Measurements from ENCODE around the gene BEGAIN. TPM values are rescaled to one million over a fixed set of nuclear protein-coding genes. Genes with fewer than 3 reads are reported as not detected.

Gene BEGAIN
- total and polyA plus RNA-seq, 8 donors = 0.31 to 1.1 (median 0.83) TPM; not detected in 4

DNA sequence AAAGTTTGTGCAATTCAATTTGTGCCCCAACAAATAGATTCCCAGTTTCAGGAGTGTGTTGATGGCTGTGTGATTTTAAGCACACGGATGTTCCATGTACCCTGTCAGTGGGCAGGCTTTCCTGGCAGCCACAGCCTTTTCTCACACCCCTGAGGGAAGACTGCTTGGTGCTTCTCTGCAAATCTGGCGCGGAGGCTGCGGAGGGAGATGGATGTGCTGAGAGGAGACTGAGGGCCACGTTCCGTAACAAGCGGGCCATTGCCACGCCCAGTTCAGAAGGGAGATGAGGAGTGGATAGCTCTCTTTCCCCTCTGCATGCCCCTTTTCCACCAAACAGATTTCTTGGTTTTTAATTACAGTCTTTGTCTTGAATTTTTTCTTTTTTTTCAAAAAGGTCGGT lies 89.1 kb downstream of the BEGAIN start:
- Histone ChIP-seq H3K36me3 (no peaks in the 10 kb centered on the region), H3K27ac (no peak overlapping the region), H3K9me3 (no peaks in the 10 kb centered on the region), H3K4me1 (no peaks in the 10 kb centered on the region), H3K4me3 (no peak overlapping the region), H3K27me3 (no peaks in the 10 kb centered on the region)
- intact Hi-C loops (cut with DNase I; ENCODE audit: low total_unique reads) = no loop called here
- DNase-seq = no peak
- TF ChIP-seq EP300 (IDR thresholded peaks at IDR 0.05) (no peak), POLR2AphosphoS5 (IDR thresholded peaks at IDR 0.05) (no peak), POLR2A (IDR thresholded peaks at IDR 0.05) (no peak)
- TF ChIP-seq, protein P1, sequence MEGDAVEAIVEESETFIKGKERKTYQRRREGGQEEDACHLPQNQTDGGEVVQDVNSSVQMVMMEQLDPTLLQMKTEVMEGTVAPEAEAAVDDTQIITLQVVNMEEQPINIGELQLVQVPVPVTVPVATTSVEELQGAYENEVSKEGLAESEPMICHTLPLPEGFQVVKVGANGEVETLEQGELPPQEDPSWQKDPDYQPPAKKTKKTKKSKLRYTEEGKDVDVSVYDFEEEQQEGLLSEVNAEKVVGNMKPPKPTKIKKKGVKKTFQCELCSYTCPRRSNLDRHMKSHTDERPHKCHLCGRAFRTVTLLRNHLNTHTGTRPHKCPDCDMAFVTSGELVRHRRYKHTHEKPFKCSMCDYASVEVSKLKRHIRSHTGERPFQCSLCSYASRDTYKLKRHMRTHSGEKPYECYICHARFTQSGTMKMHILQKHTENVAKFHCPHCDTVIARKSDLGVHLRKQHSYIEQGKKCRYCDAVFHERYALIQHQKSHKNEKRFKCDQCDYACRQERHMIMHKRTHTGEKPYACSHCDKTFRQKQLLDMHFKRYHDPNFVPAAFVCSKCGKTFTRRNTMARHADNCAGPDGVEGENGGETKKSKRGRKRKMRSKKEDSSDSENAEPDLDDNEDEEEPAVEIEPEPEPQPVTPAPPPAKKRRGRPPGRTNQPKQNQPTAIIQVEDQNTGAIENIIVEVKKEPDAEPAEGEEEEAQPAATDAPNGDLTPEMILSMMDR (IDR thresholded peaks at IDR 0.05) = no peak
- 93 to 99% (median 95%) methylated on average over 9 of the region's 9 CpGs for WGBS, 5 donors

DNA sequence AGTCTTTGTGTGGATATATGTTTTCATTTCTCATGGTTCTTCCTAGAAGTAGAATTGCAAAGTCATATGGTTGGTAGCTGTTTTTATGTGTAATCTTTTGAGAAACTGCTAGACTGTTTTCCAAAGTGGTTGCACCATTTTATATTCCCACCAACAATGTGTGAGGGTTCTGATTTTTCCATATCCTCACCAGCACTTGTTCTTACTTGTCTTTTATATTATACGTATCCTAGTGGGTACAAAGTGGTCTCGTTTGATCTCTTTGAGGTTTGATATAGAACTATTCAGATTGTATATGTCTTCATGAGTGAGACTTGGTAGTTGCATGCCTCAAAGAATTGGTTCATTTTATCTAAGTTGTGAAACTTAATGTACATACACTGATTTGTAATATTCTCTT lies 91.3 kb downstream of the BEGAIN start:
- no peaks in the 10 kb centered on the region for H3K27me3 ChIP-seq
- H3K4me3 ChIP-seq = no peak overlapping the region
- intact Hi-C loops (cut with DNase I; ENCODE audit: low total_unique reads) = no loop called here
- H3K36me3 ChIP-seq = no peaks in the 10 kb centered on the region
- no peak for DNase-seq
- no peak overlapping the region for H3K27ac ChIP-seq
- TF ChIP-seq, protein P1 (IDR thresholded peaks at IDR 0.05) = no peak
- TF ChIP-seq POLR2AphosphoS5 (IDR thresholded peaks at IDR 0.05) = no peak
- no peak for TF ChIP-seq EP300 (IDR thresholded peaks at IDR 0.05)
- TF ChIP-seq POLR2A (IDR thresholded peaks at IDR 0.05) = no peak
- no peaks in the 10 kb centered on the region for H3K4me1 ChIP-seq
- 94 to 99% (median 96%) methylated on average over 2 of the region's 2 CpGs for WGBS, 5 donors
- H3K9me3 ChIP-seq = no peaks in the 10 kb centered on the region

DNA sequence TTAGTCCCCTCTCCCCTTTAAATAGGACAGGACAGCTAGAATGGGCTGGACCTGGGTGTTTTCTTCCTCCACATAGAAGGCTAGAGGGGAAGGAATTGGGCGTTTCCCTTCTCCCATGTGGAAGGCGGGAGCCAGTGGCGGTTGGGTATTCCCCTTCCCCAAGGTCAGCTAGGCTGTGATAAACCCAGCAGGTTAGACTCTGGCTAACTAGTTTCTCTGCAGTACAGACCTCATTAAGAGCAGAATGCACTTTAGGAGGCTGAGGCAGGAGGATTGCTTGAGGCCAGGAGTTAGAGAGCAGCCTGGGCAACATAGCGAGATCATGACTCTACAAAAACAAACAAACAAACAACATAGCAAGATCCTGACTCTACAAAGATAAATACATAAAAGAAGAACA lies 92.6 kb downstream of the BEGAIN start:
- WGBS, 5 donors = 64 to 92% (median 90%) methylated on average over 4 of the region's 4 CpGs
- H3K4me3 ChIP-seq = no peak overlapping the region
- intact Hi-C loops (cut with DNase I; ENCODE audit: low total_unique reads) = no loop called here
- H3K27me3 ChIP-seq = no peaks in the 10 kb centered on the region
- TF ChIP-seq POLR2AphosphoS5 (IDR thresholded peaks at IDR 0.05) = no peak
- no peak for TF ChIP-seq POLR2A (IDR thresholded peaks at IDR 0.05)
- no peak for TF ChIP-seq EP300 (IDR thresholded peaks at IDR 0.05)
- TF ChIP-seq, protein P1 (IDR thresholded peaks at IDR 0.05) = no peak
- H3K36me3 ChIP-seq = no peaks in the 10 kb centered on the region
- no peak overlapping the region for H3K27ac ChIP-seq
- no peaks in the 10 kb centered on the region for H3K4me1 ChIP-seq
- DNase-seq = no peak
- no peaks in the 10 kb centered on the region for H3K9me3 ChIP-seq

DNA sequence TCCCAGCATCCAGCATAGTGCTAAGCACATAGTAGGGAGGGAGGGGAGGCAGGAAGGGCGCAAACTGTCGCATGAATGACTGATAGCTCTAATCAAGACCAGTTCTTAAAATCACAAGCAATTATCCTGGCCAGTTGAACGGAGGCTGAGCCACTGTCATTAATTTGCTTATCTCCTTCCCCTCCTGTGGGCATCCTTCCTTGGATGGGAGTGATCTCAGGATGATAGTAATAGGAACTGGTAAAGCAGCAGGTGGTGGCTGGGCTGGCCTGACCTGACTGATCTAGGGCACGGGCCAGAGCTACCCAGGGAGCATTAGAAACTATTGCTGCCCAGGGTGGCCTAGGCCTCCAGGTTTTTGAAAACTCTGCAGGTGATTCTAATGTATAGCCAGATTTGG lies 97.0 kb downstream of the BEGAIN start:
- TF ChIP-seq, protein P1 (IDR thresholded peaks at IDR 0.05) = no peak
- no peak for TF ChIP-seq EP300 (IDR thresholded peaks at IDR 0.05)
- no peak for TF ChIP-seq POLR2A (IDR thresholded peaks at IDR 0.05)
- no peak for TF ChIP-seq POLR2AphosphoS5 (IDR thresholded peaks at IDR 0.05)
- Histone ChIP-seq H3K27ac (no peak overlapping the region), H3K4me3 (no peak overlapping the region), H3K9me3 (no peaks in the 10 kb centered on the region), H3K4me1 (no peaks in the 10 kb centered on the region), H3K36me3 (peaks cover 0 to 6% (median 1%) of the 10 kb centered on the region in 4 donors), H3K27me3 (no peaks in the 10 kb centered on the region)
- WGBS, 5 donors = 87 to 95% (median 89%) methylated on average over 4 of the region's 4 CpGs
- intact Hi-C loops (cut with DNase I; ENCODE audit: low total_unique reads) = no loop called here
- no peak for DNase-seq
